Caco-2 (cell line): ENCODE measurements around the gene ELMO1. TPM values are rescaled to one million over a fixed set of nuclear protein-coding genes. Genes with fewer than 3 reads are reported as not detected.

Source experiments
- BruUV-seq: library from RNA; stranded (reverse); fragments of 400-500 nt; replicated peaks from 2 replicates; lab custom pipeline; 2021; lab: Mats Ljungman, UMichigan
- CTCF ChIA-PET: fragments of 300-600 bp; sonication (Branson Sonifier 250); formaldehyde crosslinking; loops from one replicate; lab custom pipeline; 2022; ENCODE audit warnings: antibody characterized with exemption; lab: Charles Lee
- POLR2A ChIA-PET: fragments of 300-600 bp; sonication (Branson Sonifier 250); formaldehyde crosslinking; loops from one replicate; lab custom pipeline; 2022; ENCODE audit warnings: antibody characterized with exemption; lab: Charles Lee
- DNase-seq, 2 experiments: peaks; one replicate each; pipeline versions ENCODE4 v3.0.0 to v3.0.0-alpha.2; 2020 to 2022
- H3K27me3 ChIP-seq: replicated peaks from 2 replicates; pipeline ENCODE4 v1.6.0; 2011; ENCODE audit warnings: low read length; ENCODE audit not compliant: control insufficient read depth, insufficient read depth
- H3K36me3 ChIP-seq: 2 replicates; pipeline ENCODE4 v1.5.1; 2011; ENCODE audit warnings: low read length; ENCODE audit not compliant: control insufficient read depth, insufficient read depth
- H3K4me1 ChIP-seq: fragments of 250-450 bp; sonication (Bioruptor Pico); 2 replicates; pipeline ENCODE4 v1.5.1; 2020; ENCODE audit warnings: mild to moderate bottlenecking
- H3K4me3 ChIP-seq: 2 replicates; pipeline ENCODE4 v1.5.1; 2011; ENCODE audit warnings: low read depth, mild to moderate bottlenecking, control low read depth, low read length
- H3K9me3 ChIP-seq: fragments of 250-450 bp; sonication (Bioruptor Pico); 2 replicates; pipeline ENCODE4 v1.5.1; 2020; ENCODE audit warnings: mild to moderate bottlenecking, moderate library complexity
- H3K27ac Mint-ChIP-seq: one replicate; pipeline ENCODE4 v1.8.0; 2022; ENCODE audit warnings: mixed read lengths; ENCODE audit not compliant: unreplicated experiment
- H3K27me3 Mint-ChIP-seq: one replicate; pipeline ENCODE4 v1.8.0; 2022; ENCODE audit warnings: mixed read lengths; ENCODE audit not compliant: insufficient read depth, unreplicated experiment
- H3K36me3 Mint-ChIP-seq: one replicate; pipeline ENCODE4 v1.8.0; 2022; ENCODE audit warnings: mild to moderate bottlenecking, mixed read lengths; ENCODE audit not compliant: insufficient read depth, unreplicated experiment
- H3K4me1 Mint-ChIP-seq: one replicate; pipeline ENCODE4 v1.8.0; 2022; ENCODE audit warnings: low read depth, mixed read lengths; ENCODE audit not compliant: unreplicated experiment
- H3K4me3 Mint-ChIP-seq: one replicate; pipeline ENCODE4 v1.8.0; 2022; ENCODE audit warnings: mild to moderate bottlenecking, moderate library complexity, mixed read lengths; ENCODE audit not compliant: unreplicated experiment
- H3K9me3 Mint-ChIP-seq: one replicate; pipeline ENCODE4 v1.8.0; 2022; ENCODE audit warnings: mixed read lengths; ENCODE audit not compliant: unreplicated experiment
- CTCF ChIP-seq, 2 experiments: fragments of 200-600 bp in 1 of 2; IDR thresholded peaks; 1 replicate in 1 of 2; 2 replicates in 1 of 2; pipeline versions ENCODE4 v1.5.1 to v1.8.0; 2011 to 2022; ENCODE audit warnings: antibody characterized with exemption in 1 of 2, control low read depth in 1 of 2, inconsistent platforms in 1 of 2, low read depth in 1 of 2, low read length in 1 of 2, mild to moderate bottlenecking in 1 of 2, moderate library complexity in 1 of 2; ENCODE audit not compliant: insufficient read depth in 1 of 2, severe bottlenecking in 1 of 2, unreplicated experiment in 1 of 2
- intact Hi-C: fragments of 100-400 bp; cut with micrococcal nuclease; formaldehyde crosslinking; loops from one replicate; pipeline ENCODE4 v1.10.0; 2022; ENCODE audit not compliant: unreplicated experiment
- total RNA-seq: library from RNA; stranded (reverse); gene quantifications from 2 replicates; pipeline ENCODE4 v1.2.3, GENCODE V29; 2022

The ELMO1 gene
- total RNA-seq, 1 experiment from 2014 or later, result 0.14 TPM

GRCh38 chr7:37062560-37062859, 386.2 kb downstream of the ELMO1 start:
- Mint-ChIP-seq H3K4me3 (no peak overlapping the region), H3K9me3 (peaks cover 23% of the 10 kb centered on the region), H3K4me1 (no peaks in the 10 kb centered on the region), H3K27me3 (no peaks in the 10 kb centered on the region), H3K27ac (no peak overlapping the region), H3K36me3 (peaks cover 4% of the 10 kb centered on the region)
- BruUV-seq, result no TSS peak
- no peaks in the 10 kb centered on the region for H3K4me1 ChIP-seq
- no peaks in the 10 kb centered on the region for H3K9me3 ChIP-seq
- H3K36me3 ChIP-seq, result no peaks in the 10 kb centered on the region
- no peaks in the 10 kb centered on the region for H3K27me3 ChIP-seq
- ChIA-PET POLR2A (no interaction called here), CTCF (no interaction called here)
- H3K4me3 ChIP-seq, result no peak overlapping the region
- intact Hi-C loops, result no loop called here
- TF ChIP-seq CTCF (IDR thresholded peaks at IDR 0.05; ENCODE audit: insufficient read depth in 1 of 2, low read depth in 1 of 2, low read length in 1 of 2, severe bottlenecking in 1 of 2, unreplicated experiment in 1 of 2), result no peak
- DNase-seq, result no peak

GRCh38 chr7:37061849-37062559, 386.7 kb downstream of the ELMO1 start:
- H3K4me1 Mint-ChIP-seq, result no peaks in the 10 kb centered on the region
- no peaks in the 10 kb centered on the region for H3K9me3 ChIP-seq
- H3K36me3 ChIP-seq, result no peaks in the 10 kb centered on the region
- no peak for DNase-seq
- ChIA-PET CTCF (no interaction called here), POLR2A (no interaction called here)
- BruUV-seq, result no TSS peak
- no peak overlapping the region for H3K27ac Mint-ChIP-seq
- no peaks in the 10 kb centered on the region for H3K27me3 Mint-ChIP-seq
- peaks cover 23% of the 10 kb centered on the region for H3K9me3 Mint-ChIP-seq
- intact Hi-C loops, result no loop called here
- no peak overlapping the region for H3K4me3 Mint-ChIP-seq
- H3K36me3 Mint-ChIP-seq, result peaks cover 4% of the 10 kb centered on the region
- no peak for TF ChIP-seq CTCF (IDR thresholded peaks at IDR 0.05; ENCODE audit: insufficient read depth in 1 of 2, low read depth in 1 of 2, low read length in 1 of 2, severe bottlenecking in 1 of 2, unreplicated experiment in 1 of 2)
- no peak overlapping the region for H3K4me3 ChIP-seq
- H3K27me3 ChIP-seq, result no peaks in the 10 kb centered on the region
- no peaks in the 10 kb centered on the region for H3K4me1 ChIP-seq

- no peaks in the 10 kb centered on the region for H3K36me3 ChIP-seq
- intact Hi-C loops, result no loop called here
- no peak for TF ChIP-seq CTCF (IDR thresholded peaks at IDR 0.05; ENCODE audit: insufficient read depth in 1 of 2, low read depth in 1 of 2, low read length in 1 of 2, severe bottlenecking in 1 of 2, unreplicated experiment in 1 of 2)
- CTCF ChIA-PET, result no interaction called here
- H3K9me3 ChIP-seq, result no peaks in the 10 kb centered on the region
- Mint-ChIP-seq H3K4me1 (no peaks in the 10 kb centered on the region), H3K27ac (no peak overlapping the region), H3K9me3 (no peaks in the 10 kb centered on the region), H3K36me3 (no peaks in the 10 kb centered on the region), H3K4me3 (no peak overlapping the region), H3K27me3 (no peaks in the 10 kb centered on the region)
- DNase-seq, result no peak
- POLR2A ChIA-PET, result no interaction called here
- BruUV-seq, result no TSS peak
- H3K27me3 ChIP-seq, result no peaks in the 10 kb centered on the region
- no peaks in the 10 kb centered on the region for H3K4me1 ChIP-seq
- H3K4me3 ChIP-seq, result no peak overlapping the region
These were observed 392.3 kb downstream of the ELMO1 start for GRCh38 chr7:37056234-37056912.
